Fibroblast of peridontal ligament (primary cell): ENCODE results near the gene TENT4B.

Source experiments
- DNase-seq: peaks from one replicate; pipeline ENCODE4 v3.0.0-alpha.2; 2010; ENCODE audit errors: extremely low read depth

Gene TENT4B

DNA sequence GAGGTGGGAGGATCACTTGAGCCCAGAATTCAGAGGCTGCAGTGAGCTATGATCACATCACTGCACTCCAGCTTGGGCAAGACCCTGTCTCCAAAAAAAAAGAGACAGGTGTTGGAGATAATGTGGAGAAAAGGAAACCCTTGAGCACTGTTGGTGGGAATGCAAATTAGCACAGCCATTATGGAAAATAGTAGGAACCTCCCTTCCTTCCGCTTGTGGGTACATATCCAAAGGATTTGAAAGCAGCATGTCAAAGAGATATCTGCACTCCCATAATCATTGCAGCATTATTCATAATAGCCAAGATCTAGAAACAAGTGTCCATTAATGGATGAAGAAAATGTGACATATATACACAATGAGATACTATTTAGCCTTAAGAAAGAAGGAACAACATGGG lies 103.5 kb downstream of the TENT4B start:
- DNase-seq = no peak

- no peak for DNase-seq
These were observed 104.8 kb downstream of the TENT4B start for GRCh38 chr16:50257876-50258275.

DNA sequence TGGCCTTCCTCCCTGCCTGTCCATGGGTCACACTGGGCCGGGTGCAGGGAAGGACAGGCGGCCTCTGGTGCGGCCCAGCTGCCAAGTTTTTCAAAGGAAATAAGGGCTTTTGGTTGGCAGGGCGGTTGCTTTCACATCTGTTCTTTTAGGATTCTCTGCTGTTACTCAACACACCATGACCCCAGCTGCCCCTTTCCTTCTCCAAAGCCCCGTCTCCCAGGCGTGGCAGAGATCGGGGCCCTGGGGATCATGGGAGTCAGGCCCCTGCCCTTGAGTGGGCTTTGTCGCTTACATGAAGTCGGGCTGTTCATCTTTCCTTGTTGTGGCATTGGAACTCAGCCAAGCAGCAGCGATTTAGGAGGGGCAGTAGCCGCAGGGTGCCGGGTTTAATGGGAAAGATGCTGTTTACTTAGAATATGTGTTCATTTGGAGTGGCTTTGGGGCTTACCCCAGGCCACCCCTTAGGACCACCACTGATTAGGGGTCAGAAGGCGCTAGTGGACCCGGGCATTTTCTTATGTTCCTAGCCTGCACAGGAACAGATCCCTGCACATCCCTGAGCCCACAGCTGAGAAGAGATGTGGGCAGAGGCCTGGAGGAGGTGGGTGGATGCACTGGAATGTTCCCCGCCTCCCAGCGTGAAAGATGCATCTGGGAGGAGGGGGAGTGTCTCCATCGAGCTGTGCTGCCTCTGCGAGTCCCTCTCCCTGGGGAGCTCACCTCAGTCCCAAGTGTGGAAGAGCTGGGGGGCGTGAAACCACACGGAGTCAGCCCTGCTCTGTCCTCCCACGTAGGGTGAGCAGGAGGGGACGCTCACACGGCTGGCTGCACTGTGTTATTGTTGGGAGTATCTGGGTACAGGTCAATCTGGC lies 106.5 kb downstream of the TENT4B start:
- DNase-seq = peak; percentile 43

DNA sequence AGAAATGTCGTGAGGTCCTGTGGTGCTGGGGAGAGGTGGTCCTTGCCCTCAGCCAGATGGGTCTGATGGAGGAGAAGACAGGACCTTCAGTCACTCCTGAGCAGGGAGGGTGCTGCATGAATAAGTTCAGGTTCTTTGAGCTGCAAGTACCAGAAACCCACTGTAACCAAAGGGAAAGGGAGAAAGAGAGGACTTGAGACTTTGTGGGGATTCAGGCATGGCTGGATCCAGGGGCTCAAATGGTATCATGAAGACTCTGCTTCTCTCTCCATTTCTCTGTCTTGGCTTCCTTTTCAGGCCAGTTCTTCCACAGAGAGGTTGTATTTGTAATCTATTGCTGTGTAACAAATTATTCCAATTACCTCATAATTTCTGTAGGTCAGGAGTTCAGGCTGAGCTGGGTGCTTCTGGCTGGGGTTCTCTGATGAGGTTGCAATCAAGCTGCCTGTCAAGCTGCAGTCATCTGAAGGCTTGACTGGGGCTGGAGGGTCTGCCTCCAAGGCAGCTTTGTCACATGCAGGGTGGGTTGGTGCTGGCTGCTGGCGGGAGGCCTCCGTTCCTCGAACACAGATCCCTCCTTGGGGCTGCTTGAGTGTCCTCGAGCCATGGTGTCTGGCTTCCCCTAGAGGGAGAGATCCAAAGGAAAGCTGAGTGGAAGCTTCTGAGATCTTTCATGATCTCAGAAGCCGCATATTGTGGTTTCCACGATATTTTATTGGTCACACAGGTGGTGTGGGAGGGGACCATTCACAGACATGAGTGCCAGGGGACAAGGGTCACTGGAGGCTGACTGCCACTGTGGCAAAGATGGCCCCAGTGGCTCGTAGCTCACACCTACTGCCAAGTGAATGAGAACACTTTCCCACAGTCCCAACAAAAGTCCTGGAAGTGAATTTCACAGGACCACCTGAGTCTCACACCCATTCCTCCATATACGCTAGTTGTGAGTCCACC lies 107.4 kb downstream of the TENT4B start:
- DNase-seq = no peak

- DNase-seq = no peak
These were observed 108.1 kb downstream of the TENT4B start for GRCh38 chr16:50261160-50261706.

GRCh38 chr16:50261707-50262235 lies 108.7 kb downstream of the TENT4B start:
- no peak for DNase-seq

GRCh38 chr16:50263060-50263909 lies 110.2 kb downstream of the TENT4B start:
- DNase-seq = no peak

- peak; percentile 36 for DNase-seq
These were observed 111.1 kb downstream of the TENT4B start for GRCh38 chr16:50263940-50264929.

DNA sequence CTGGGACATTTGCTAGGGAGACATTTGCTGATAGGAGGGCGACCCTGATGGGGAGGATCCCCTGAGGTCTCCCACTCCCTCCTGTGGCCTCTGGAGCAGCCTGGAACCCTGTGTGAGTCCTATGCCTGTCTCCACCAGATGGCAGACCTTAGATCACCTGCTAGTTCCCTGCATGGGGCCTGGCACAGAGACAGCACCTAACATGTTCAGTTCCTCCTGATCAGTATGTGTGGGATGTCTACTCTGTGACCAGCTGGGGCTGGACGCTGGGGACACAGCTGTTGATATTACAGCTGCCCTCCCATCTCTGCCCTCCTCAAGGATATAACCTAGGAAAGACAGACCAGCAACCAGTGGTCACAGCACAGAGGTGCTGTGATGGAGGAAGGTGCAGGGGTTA lies 112.2 kb downstream of the TENT4B start:
- no peak for DNase-seq

GRCh38 chr16:50265716-50266336 lies 112.7 kb downstream of the TENT4B start:
- no peak for DNase-seq

DNA sequence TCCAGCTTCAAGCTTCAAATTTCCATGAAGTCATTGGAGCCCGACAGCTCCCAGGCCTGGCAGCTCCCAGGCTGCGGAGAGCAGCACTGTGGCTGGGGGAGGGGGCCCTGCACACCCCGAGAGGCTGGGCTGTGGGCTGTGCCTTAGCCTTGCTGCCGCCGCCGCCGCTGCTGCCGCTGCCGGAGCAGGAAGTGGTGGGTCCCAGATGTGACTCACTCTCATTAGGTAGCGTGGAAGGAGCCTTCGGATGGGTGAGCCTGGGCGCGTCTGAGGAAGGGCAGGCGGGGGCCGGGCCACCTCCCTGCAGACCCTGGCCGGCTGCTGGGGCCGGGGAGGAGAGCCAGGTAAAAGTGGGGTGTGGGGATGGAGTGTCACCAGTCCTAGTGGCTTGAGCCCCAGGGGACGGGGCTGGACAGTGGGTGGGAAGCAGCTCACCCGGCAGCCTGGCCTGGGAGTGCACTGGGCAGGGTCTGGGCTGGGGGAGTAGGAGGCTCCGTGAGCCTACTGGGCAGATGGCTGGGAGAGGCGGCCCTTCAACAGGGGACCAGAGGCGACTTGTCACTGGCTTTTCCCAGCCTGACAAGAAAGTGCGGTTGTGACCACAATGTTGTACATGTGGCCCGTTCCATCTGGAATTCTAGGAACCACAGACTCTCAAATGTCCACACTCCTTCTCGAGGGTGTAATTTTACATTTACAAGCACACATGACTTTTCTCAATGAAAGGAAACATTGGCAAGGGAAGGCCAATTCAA lies 113.4 kb downstream of the TENT4B start, which contains the start of gene ADCY7:
TSS of gene ADCY7 (plus strand) at position 215 of the 755 bp plus-strand sequence. CDS start 21,629 bp downstream, outside the sequence.
- DNase-seq = peak; percentile 68

DNA sequence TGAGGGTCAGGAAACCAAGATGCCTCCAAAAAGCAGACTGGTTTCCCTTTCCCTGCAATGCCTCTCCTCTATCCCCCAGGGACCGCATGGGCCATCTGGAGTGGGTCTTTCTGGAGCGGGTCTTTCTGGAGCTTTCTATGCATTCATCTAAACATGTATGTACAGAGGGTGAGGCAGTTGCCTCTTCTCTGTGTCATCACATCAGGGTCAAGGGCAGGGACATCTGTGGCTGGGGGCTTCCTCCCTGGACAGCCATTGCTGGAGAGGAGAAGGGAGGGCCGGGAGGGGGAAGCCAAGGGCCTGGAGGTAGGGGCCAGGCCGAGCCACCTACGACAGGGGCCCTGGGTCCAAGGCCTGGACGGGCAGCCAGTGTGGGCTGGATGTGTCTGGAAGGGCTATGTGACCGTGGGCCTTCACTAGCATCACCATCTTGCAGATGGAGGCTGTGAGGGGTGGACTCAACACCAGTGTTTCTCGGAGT lies 114.1 kb downstream of the TENT4B start:
- DNase-seq = no peak

DNA sequence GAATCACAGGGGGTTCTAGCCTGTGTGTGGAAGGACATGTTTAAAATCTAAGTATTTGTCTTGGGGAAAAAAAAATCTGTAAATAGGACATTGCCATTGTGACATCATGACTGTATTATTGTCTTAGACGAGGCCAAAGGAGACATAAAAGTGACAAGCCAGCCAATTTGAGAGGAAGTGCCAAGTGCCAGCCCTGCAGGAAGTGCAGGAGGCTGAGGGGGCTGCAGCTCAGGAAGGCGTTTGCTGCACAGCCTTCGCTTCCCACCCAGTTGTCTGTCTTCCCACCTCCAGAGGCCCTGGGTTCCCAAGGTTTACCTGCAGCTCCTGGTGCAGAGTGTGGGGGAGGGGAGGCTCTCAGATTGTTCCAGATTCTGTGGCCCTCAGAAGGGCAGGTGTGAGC lies 114.5 kb downstream of the TENT4B start:
- DNase-seq = no peak

DNA sequence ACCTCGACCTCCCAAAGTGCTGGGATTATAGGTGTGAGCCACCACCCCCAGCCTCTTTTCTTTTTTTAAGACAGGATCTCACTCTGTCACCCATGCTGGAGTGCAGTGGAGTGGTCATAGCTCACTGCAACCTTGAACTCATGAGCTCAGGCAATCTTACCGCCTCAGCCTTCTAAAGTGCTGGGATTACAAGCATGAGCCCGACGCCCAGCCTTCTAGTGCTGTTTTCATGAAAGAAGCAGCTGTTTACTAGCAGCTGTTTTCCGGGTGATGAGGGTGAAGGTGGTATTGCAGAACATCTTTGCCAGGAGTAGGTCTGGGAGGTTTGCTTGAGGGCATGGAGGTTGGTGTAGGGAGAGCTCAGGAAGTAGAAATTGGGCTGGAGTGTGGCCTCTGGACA lies 115.2 kb downstream of the TENT4B start:
- DNase-seq = no peak

- no peak for DNase-seq
These were observed 116.1 kb downstream of the TENT4B start for GRCh38 chr16:50269061-50269705.

- no peak for DNase-seq
These were observed 116.8 kb downstream of the TENT4B start for GRCh38 chr16:50269769-50270509.

GRCh38 chr16:50270510-50271147 lies 117.5 kb downstream of the TENT4B start:
- no peak for DNase-seq
